ENCODE results near the gene LIN7A.

Gene LIN7A

GRCh38 chr12:80937391-80938238, at the start of gene LIN7A:
TSS of gene LIN7A (minus strand) at chr12:80937934. CDS start at chr12:80937722, 212 bp downstream.
- peak; percentile 20 for DNase-seq (ENCODE audit: low read depth)

- no peak for DNase-seq (ENCODE audit: low read depth)
Observed at GRCh38 chr12:80986224-80986623, 48.5 kb upstream of the LIN7A start.

GRCh38 chr12:80979816-80980215, 42.1 kb upstream of the LIN7A start:
- DNase-seq (ENCODE audit: low read depth) = no peak

GRCh38 chr12:80979251-80979650, 41.5 kb upstream of the LIN7A start:
- DNase-seq (ENCODE audit: low read depth) = no peak

- DNase-seq (ENCODE audit: low read depth) = no peak
Observed at GRCh38 chr12:80977346-80977745, 39.6 kb upstream of the LIN7A start.

- no peak for DNase-seq (ENCODE audit: low read depth)
Observed at GRCh38 chr12:80968326-80968725, 30.6 kb upstream of the LIN7A start.

- no peak for DNase-seq (ENCODE audit: low read depth)
Observed at GRCh38 chr12:80967565-80967964, 29.8 kb upstream of the LIN7A start.

GRCh38 chr12:80966001-80966400, 28.3 kb upstream of the LIN7A start:
- no peak for DNase-seq (ENCODE audit: low read depth)

GRCh38 chr12:80958162-80958561, 20.4 kb upstream of the LIN7A start:
- DNase-seq (ENCODE audit: low read depth) = no peak

GRCh38 chr12:80954857-80955520, 17.3 kb upstream of the LIN7A start:
- no peak for DNase-seq (ENCODE audit: low read depth)

- no peak for DNase-seq (ENCODE audit: low read depth)
Observed at GRCh38 chr12:80952443-80952842, 14.7 kb upstream of the LIN7A start.

GRCh38 chr12:80946591-80946990, 8.9 kb upstream of the LIN7A start:
- DNase-seq (ENCODE audit: low read depth) = no peak

GRCh38 chr12:80943338-80943737, 5.6 kb upstream of the LIN7A start:
- DNase-seq (ENCODE audit: low read depth) = no peak

- DNase-seq (ENCODE audit: low read depth) = no peak
Observed at GRCh38 chr12:80941916-80942315, 4.2 kb upstream of the LIN7A start.

GRCh38 chr12:80939231-80939950, 1.7 kb upstream of the LIN7A start:
- DNase-seq (ENCODE audit: low read depth) = no peak

- DNase-seq (ENCODE audit: low read depth) = no peak
Observed at GRCh38 chr12:80938397-80938796, 663 bp upstream of the LIN7A start.

GRCh38 chr12:80936642-80937390, 918 bp downstream of the LIN7A start:
- peak; percentile 26 for DNase-seq (ENCODE audit: low read depth)

- no peak for DNase-seq (ENCODE audit: low read depth)
Observed at GRCh38 chr12:80936353-80936641, 1.4 kb downstream of the LIN7A start.

- no peak for DNase-seq (ENCODE audit: low read depth)
Observed at GRCh38 chr12:80935111-80935510, 2.6 kb downstream of the LIN7A start.

- DNase-seq (ENCODE audit: low read depth) = no peak
Observed at GRCh38 chr12:80925983-80926382, 11.8 kb downstream of the LIN7A start.

GRCh38 chr12:80925237-80925636, 12.5 kb downstream of the LIN7A start:
- DNase-seq (ENCODE audit: low read depth) = no peak

- no peak for DNase-seq (ENCODE audit: low read depth)
Observed at GRCh38 chr12:80924437-80924836, 13.3 kb downstream of the LIN7A start.

Measured in GM04503 (cell line).